ENCODE results near the gene NDUFA13. TPM values are rescaled to one million over a fixed set of nuclear protein-coding genes. Genes with fewer than 3 reads are reported as not detected.
"Not testable (repeated sequence)": the region's sequence is repeated elsewhere in the genome, so short reads cannot be mapped to it uniquely, and the experiment has no call there.

The NDUFA13 gene
- total RNA-seq, result 68.8 TPM

- no peaks in the 10 kb centered on the region for H3K9me3 ChIP-seq (ENCODE audit: low read depth, low read length)
- H3K27me3 ChIP-seq (ENCODE audit: insufficient read depth, low read length), result no peaks in the 10 kb centered on the region
- peaks cover 28% of the 10 kb centered on the region for H3K4me1 ChIP-seq (ENCODE audit: insufficient read depth, low read length)
- H3K4me3 ChIP-seq (ENCODE audit: low read length), result peak within 1 kb of the TSS; percentile 76
Measured at GRCh38 chr19:19515642-19516519, at the start of gene NDUFA13. NDUFA13 (plus strand) TSS chr19:19516225; CDS start chr19:19516239, 14 bp downstream.

GRCh38 chr19:19468424-19469050, 47.5 kb upstream of the NDUFA13 start:
- peaks cover 41% of the 10 kb centered on the region for H3K4me1 ChIP-seq (ENCODE audit: insufficient read depth, low read length)
- peaks cover 15% of the 10 kb centered on the region for H3K9me3 ChIP-seq (ENCODE audit: low read depth, low read length)
- no peak overlapping the region for H3K4me3 ChIP-seq (ENCODE audit: low read length)
- no peaks in the 10 kb centered on the region for H3K27me3 ChIP-seq (ENCODE audit: insufficient read depth, low read length)

DNA sequence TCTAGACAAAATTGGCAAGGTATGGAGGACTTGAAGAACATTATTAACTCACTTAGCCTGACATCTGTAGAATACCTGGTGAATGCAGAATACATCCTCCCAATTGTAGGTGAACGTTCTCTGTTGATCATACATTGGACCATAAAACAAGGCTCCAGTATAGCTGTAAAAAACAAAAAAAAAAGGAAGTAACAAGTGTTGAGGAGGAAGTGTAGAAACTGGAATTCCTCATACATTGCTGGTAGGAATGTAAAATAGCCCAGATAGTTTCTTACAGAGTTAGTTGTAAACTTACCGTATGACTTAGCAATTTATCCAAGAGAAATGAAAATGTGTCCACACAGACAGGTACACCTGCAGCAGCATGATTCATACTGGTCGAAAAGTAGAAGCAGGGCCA, 45.4 kb upstream of the NDUFA13 start:
- H3K4me3 ChIP-seq (ENCODE audit: low read length), result no peak overlapping the region
- H3K27me3 ChIP-seq (ENCODE audit: insufficient read depth, low read length), result no peaks in the 10 kb centered on the region
- peaks cover 51% of the 10 kb centered on the region for H3K4me1 ChIP-seq (ENCODE audit: insufficient read depth, low read length)
- peaks cover 15% of the 10 kb centered on the region for H3K9me3 ChIP-seq (ENCODE audit: low read depth, low read length)

- H3K27me3 ChIP-seq (ENCODE audit: insufficient read depth, low read length), result no peaks in the 10 kb centered on the region
- peaks cover 15% of the 10 kb centered on the region for H3K9me3 ChIP-seq (ENCODE audit: low read depth, low read length)
- peaks cover 62% of the 10 kb centered on the region for H3K4me1 ChIP-seq (ENCODE audit: insufficient read depth, low read length)
- H3K4me3 ChIP-seq (ENCODE audit: low read length), result no peak overlapping the region
Measured at GRCh38 chr19:19471682-19472081, 44.3 kb upstream of the NDUFA13 start.

DNA sequence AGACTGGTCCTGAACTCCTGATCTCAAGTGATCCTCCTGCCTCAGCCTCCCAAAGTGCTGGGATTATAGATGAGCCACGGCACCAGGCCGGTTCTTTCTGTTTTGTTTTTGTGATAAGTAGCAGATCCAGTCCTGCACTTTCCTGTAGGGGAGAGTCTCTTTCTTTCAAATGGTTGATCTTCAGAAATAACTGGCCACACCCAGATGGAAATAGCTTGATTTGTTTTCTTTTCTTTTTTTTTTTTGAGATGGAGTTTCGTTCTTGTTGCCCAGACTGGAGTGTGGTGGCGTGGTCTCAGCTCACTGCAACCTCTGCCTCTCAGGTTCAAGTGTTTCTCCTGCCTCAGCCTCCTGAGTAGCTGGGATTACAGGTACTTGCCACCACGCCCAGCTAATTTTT, 43.9 kb upstream of the NDUFA13 start:
- Histone ChIP-seq H3K9me3 (ENCODE audit: low read depth, low read length) (peaks cover 15% of the 10 kb centered on the region), H3K4me1 (ENCODE audit: insufficient read depth, low read length) (peaks cover 64% of the 10 kb centered on the region)
- not testable (repeated sequence) for H3K4me3 ChIP-seq (ENCODE audit: low read length); H3K27me3 ChIP-seq (ENCODE audit: insufficient read depth, low read length)

- no peaks in the 10 kb centered on the region for H3K27me3 ChIP-seq (ENCODE audit: insufficient read depth, low read length)
- peaks cover 58% of the 10 kb centered on the region for H3K4me1 ChIP-seq (ENCODE audit: insufficient read depth, low read length)
- H3K9me3 ChIP-seq (ENCODE audit: low read depth, low read length), result no peaks in the 10 kb centered on the region
- H3K4me3 ChIP-seq (ENCODE audit: low read length), result no peak overlapping the region
Measured at GRCh38 chr19:19475015-19475765, 40.8 kb upstream of the NDUFA13 start.

GRCh38 chr19:19475849-19476828, 39.9 kb upstream of the NDUFA13 start:
- Histone ChIP-seq H3K4me3 (ENCODE audit: low read length) (no peak overlapping the region), H3K27me3 (ENCODE audit: insufficient read depth, low read length) (no peaks in the 10 kb centered on the region), H3K9me3 (ENCODE audit: low read depth, low read length) (no peaks in the 10 kb centered on the region), H3K4me1 (ENCODE audit: insufficient read depth, low read length) (peaks cover 58% of the 10 kb centered on the region)

- H3K27me3 ChIP-seq (ENCODE audit: insufficient read depth, low read length), result no peaks in the 10 kb centered on the region
- no peaks in the 10 kb centered on the region for H3K9me3 ChIP-seq (ENCODE audit: low read depth, low read length)
- H3K4me1 ChIP-seq (ENCODE audit: insufficient read depth, low read length), result peaks cover 46% of the 10 kb centered on the region
- no peak overlapping the region for H3K4me3 ChIP-seq (ENCODE audit: low read length)
Measured at GRCh38 chr19:19477705-19478383, 38.2 kb upstream of the NDUFA13 start.

DNA sequence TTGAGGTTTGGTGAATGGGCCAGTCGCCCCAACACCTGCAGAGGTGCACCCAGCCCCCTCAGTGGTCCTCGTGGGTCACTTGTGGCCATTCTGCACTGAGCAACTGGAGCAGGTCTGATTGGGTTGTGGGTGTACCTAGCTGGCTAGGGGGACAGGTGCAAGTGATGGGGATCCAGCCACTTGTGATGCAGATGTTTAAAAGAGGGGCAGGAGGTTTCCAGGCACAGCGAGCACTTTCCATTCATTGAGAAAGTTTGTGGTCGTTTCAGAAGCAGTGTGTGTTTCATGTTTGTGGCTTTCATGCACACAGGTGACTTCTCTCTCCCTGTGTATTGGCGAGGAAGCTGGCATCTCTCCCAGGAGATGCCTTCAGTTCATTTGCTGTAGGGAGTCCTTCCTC, 35.3 kb upstream of the NDUFA13 start:
- H3K4me1 ChIP-seq (ENCODE audit: insufficient read depth, low read length), result peaks cover 34% of the 10 kb centered on the region

GRCh38 chr19:19482809-19483596, 33.0 kb upstream of the NDUFA13 start:
- H3K4me1 ChIP-seq (ENCODE audit: insufficient read depth, low read length), result peaks cover 36% of the 10 kb centered on the region
- no peaks in the 10 kb centered on the region for H3K27me3 ChIP-seq (ENCODE audit: insufficient read depth, low read length)
- no peak overlapping the region for H3K4me3 ChIP-seq (ENCODE audit: low read length)
- H3K9me3 ChIP-seq (ENCODE audit: low read depth, low read length), result no peaks in the 10 kb centered on the region

More for the DNA sequence above, 35.3 kb upstream of the NDUFA13 start:
- Histone ChIP-seq H3K4me3 (ENCODE audit: low read length) (no peak overlapping the region), H3K9me3 (ENCODE audit: low read depth, low read length) (no peaks in the 10 kb centered on the region), H3K27me3 (ENCODE audit: insufficient read depth, low read length) (no peaks in the 10 kb centered on the region)

- Histone ChIP-seq H3K4me3 (ENCODE audit: low read length) (no peak overlapping the region), H3K4me1 (ENCODE audit: insufficient read depth, low read length) (peaks cover 58% of the 10 kb centered on the region), H3K9me3 (ENCODE audit: low read depth, low read length) (no peaks in the 10 kb centered on the region), H3K27me3 (ENCODE audit: insufficient read depth, low read length) (no peaks in the 10 kb centered on the region)
Measured at GRCh38 chr19:19485161-19485997, 30.6 kb upstream of the NDUFA13 start.

- H3K4me1 ChIP-seq (ENCODE audit: insufficient read depth, low read length), result peaks cover 55% of the 10 kb centered on the region
Measured at GRCh38 chr19:19485998-19486290, 30.1 kb upstream of the NDUFA13 start.

More at GRCh38 chr19:19485998-19486290, 30.1 kb upstream of the NDUFA13 start:
- Histone ChIP-seq H3K4me3 (ENCODE audit: low read length) (no peak overlapping the region), H3K9me3 (ENCODE audit: low read depth, low read length) (no peaks in the 10 kb centered on the region), H3K27me3 (ENCODE audit: insufficient read depth, low read length) (no peaks in the 10 kb centered on the region)
